T-cell (primary cell): ENCODE results near the gene ARHGAP45. TPM values are rescaled to one million over a fixed set of nuclear protein-coding genes. Genes with fewer than 3 reads are reported as not detected.

Source experiments
- ATAC-seq, 4 experiments: fragments of 200-7000 bp in 3 of 4; fragments of 150-1000 bp in 1 of 4; cut with Tn5 transposase; replicated peaks in 1 of 4; 1 replicate in 3 of 4; 2 replicates in 1 of 4; pipeline ENCODE4 v1.10.0; 2021; ENCODE audit warnings: moderate library complexity in 3 of 4, mild to moderate bottlenecking in 2 of 4, moderate number of reproducible peaks in 1 of 4
- CTCF ChIA-PET, 2 donors: fragments of 300-600 bp; sonication (Branson Sonifier 250); formaldehyde crosslinking; loops; one replicate each; lab custom pipeline; 2022; ENCODE audit warnings: antibody characterized with exemption in 2 of 2; lab: Charles Lee
- POLR2A ChIA-PET, 2 donors: fragments of 300-600 bp; sonication (Branson Sonifier 250); formaldehyde crosslinking; loops; one replicate each; lab custom pipeline; 2022; ENCODE audit warnings: antibody characterized with exemption in 2 of 2; lab: Charles Lee
- DNase-seq, 35 experiments: peaks; one replicate each; pipeline versions ENCODE4 v3.0.0 to v3.0.0-alpha.2; 2013 to 2023
- H3K27ac ChIP-seq: one replicate; pipeline ENCODE4 v1.5.1; 2013; ENCODE audit warnings: low read length
- H3K27me3 ChIP-seq, 2 experiments: replicated peaks in 1 of 2; 1 replicate in 1 of 2; 2 replicates in 1 of 2; pipeline versions ENCODE4 v1.6.1 to v1.7.0; 2013; ENCODE audit warnings: low read length in 1 of 2, mixed read lengths in 1 of 2; ENCODE audit not compliant: control insufficient read depth in 2 of 2, insufficient read depth in 2 of 2; ENCODE audit errors: extremely low read depth in 1 of 2
- H3K36me3 ChIP-seq, 2 donors: 1 replicate in 1 of 2; 2 replicates in 1 of 2; pipeline versions ENCODE4 v1.6.1 to v1.7.0; 2013; ENCODE audit warnings: low read length in 1 of 2; ENCODE audit not compliant: control insufficient read depth in 2 of 2, insufficient read depth in 1 of 2; ENCODE audit errors: extremely low read depth in 1 of 2
- H3K4me1 ChIP-seq, 2 experiments: 1 replicate in 1 of 2; 2 replicates in 1 of 2; pipeline versions ENCODE4 v1.6.1 to v1.7.0; 2013; ENCODE audit warnings: low read length in 2 of 2, mixed read lengths in 1 of 2; ENCODE audit not compliant: insufficient read depth in 2 of 2, control insufficient read depth in 1 of 2; ENCODE audit errors: extremely low read depth in 1 of 2
- H3K4me3 ChIP-seq, 2 donors: 1 replicate in 1 of 2; 2 replicates in 1 of 2; pipeline versions ENCODE4 v1.5.1 to v1.7.0; 2013; ENCODE audit warnings: mild to moderate bottlenecking in 2 of 2, low read length in 1 of 2, moderate library complexity in 1 of 2; ENCODE audit not compliant: control insufficient read depth in 1 of 2; ENCODE audit errors: extremely low read depth in 1 of 2
- H3K9me3 ChIP-seq: 2 replicates; pipeline ENCODE4 v1.7.0; 2013
- H3K27ac Mint-ChIP-seq, 2 donors: one replicate each; pipeline ENCODE4 v1.8.0; 2020 to 2021; ENCODE audit warnings: mild to moderate bottlenecking in 2 of 2, mixed read lengths in 2 of 2
- H3K27me3 Mint-ChIP-seq, 2 donors: one replicate each; pipeline ENCODE4 v1.8.0; 2021 to 2022; ENCODE audit warnings: mixed read lengths in 2 of 2
- H3K36me3 Mint-ChIP-seq: one replicate; pipeline ENCODE4 v1.8.0; 2021; ENCODE audit warnings: mixed read lengths
- H3K4me1 Mint-ChIP-seq, 3 donors: one replicate each; pipeline ENCODE4 v1.8.0; 2020 to 2022; ENCODE audit warnings: mixed read lengths in 3 of 3, mild to moderate bottlenecking in 1 of 3
- H3K4me3 Mint-ChIP-seq, 3 donors: one replicate each; pipeline ENCODE4 v1.8.0; 2020 to 2022; ENCODE audit warnings: mild to moderate bottlenecking in 3 of 3, mixed read lengths in 3 of 3, moderate library complexity in 3 of 3
- H3K9me3 Mint-ChIP-seq, 3 donors: one replicate each; pipeline ENCODE4 v1.8.0; 2020 to 2022; ENCODE audit warnings: mixed read lengths in 3 of 3
- WGBS: methylation state at CpG from one replicate; pipeline ENCODE4 v1.1.5; 2013; ENCODE audit warnings: missing lambda C conversion rate; ENCODE audit not compliant: insufficient coverage; 5-methylcytosine and 5-hydroxymethylcytosine counted together
- total RNA-seq, 35 experiments: library from RNA in 6 of 35; stranded (reverse) in 6 of 35; fragments of 120-200 nt in 1 of 35; gene quantifications; one replicate each; pipeline versions ENCODE4 v1.2.1 to v1.2.4 and lab custom pipeline; 2013 to 2026

The ARHGAP45 gene
- total RNA-seq, 5 donors from 2014 or later (not counting 1 experiment from before 2014, with no cell fraction given): 729 to 1,130 (median 1,073) TPM

DNA sequence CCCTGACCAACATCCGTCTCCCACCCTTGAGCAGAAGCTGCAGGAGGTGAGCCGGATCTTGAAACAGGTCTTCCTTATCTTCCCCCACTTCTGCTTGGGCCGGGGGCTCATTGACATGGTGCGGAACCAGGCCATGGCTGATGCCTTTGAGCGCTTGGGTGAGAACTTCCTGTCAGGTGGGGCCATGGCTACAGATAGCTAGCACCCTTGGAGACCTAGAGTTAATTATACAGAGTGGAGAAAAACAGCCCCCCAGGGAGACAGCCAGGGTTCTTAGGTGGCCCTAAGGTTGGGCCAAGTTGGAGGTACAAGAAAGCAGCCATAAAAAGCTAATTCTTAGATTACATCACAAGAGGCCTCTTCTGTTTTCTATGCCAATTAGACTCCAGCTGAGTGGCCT, 8.9 kb upstream of the ARHGAP45 start:
- WGBS: no CpG with 5 or more reads among the region's 5 CpGs
- no peak overlapping the region for H3K4me3 ChIP-seq
- Mint-ChIP-seq H3K4me1 (peaks cover 19 to 25% (median 25%) of the 10 kb centered on the region in 3 donors), H3K27ac (peak overlapping the region; percentile 73 to 95), H3K4me3 (peak overlapping the region in 1 of 3 donors; percentile 40), H3K9me3 (no peaks in the 10 kb centered on the region), H3K36me3 (peaks cover 29% of the 10 kb centered on the region), H3K27me3 (no peaks in the 10 kb centered on the region)
- H3K27me3 ChIP-seq: no peaks in the 10 kb centered on the region
- no peaks in the 10 kb centered on the region for H3K9me3 ChIP-seq
- POLR2A ChIA-PET: interaction anchor here in 1 of 2 donors (0.6 kb wide), 1 partner anchor 810 kb away, joined by 3 read pairs; no protein-coding TSS in a partner anchor
- H3K4me1 ChIP-seq: peaks cover 0 to 25% of the 10 kb centered on the region in 2 experiments
- CTCF ChIA-PET: interaction anchor here in 1 of 2 donors (0.6 kb wide), 1 partner anchor 1683 kb away, joined by 3 read pairs; no protein-coding TSS in a partner anchor
- DNase-seq (peak in 1 of 35 experiments; percentile 39), ATAC-seq (peak in 3 of 4 experiments; percentile 34 to 48 (median 42))
- H3K36me3 ChIP-seq: peaks cover 20 to 27% of the 10 kb centered on the region in 2 donors
- H3K27ac ChIP-seq: peak overlapping the region; percentile 41

DNA sequence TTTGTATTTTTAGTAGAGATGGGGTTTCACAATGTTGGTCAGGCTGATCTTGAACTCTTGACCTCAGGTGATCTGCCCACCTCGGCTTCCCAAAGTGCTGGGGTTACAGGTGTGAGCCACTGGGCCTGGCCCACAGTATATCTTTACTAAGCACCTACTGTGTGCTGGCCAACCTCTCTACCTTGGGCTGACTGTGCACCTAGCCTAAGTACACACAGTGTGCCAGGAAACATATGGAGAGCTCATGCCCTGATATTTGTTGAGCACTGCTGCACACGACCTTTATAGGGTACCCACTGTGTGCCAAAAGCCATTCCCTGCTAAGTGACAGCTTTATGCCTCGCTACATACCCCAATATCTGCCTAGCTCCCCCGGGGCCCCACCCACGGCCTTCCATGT, 6.3 kb upstream of the ARHGAP45 start:
- 85% methylated on average over 4 of the region's 5 CpGs for WGBS
- H3K4me1 Mint-ChIP-seq: peaks cover 32 to 42% (median 40%) of the 10 kb centered on the region in 3 donors
- Histone ChIP-seq H3K36me3 (peaks cover 11 to 14% of the 10 kb centered on the region in 2 donors), H3K27me3 (no peaks in the 10 kb centered on the region), H3K9me3 (no peaks in the 10 kb centered on the region), H3K4me1 (peaks cover 4 to 51% of the 10 kb centered on the region in 2 experiments), H3K27ac (no peak overlapping the region), H3K4me3 (no peak overlapping the region)
- no peaks in the 10 kb centered on the region for H3K27me3 Mint-ChIP-seq
- H3K36me3 Mint-ChIP-seq: peaks cover 22% of the 10 kb centered on the region
- DNase-seq (no peak), ATAC-seq (no peak)
- ChIA-PET CTCF (no interaction called here), POLR2A (interaction anchor here (0.6 kb wide), 2 partner anchors 24 to 182 kb away, joined by 3 to 4 read pairs; no protein-coding TSS in a partner anchor)
- no peak overlapping the region for H3K4me3 Mint-ChIP-seq
- H3K27ac Mint-ChIP-seq: no peak overlapping the region
- no peaks in the 10 kb centered on the region for H3K9me3 Mint-ChIP-seq

- Histone ChIP-seq H3K4me1 (peaks cover 13 to 59% of the 10 kb centered on the region in 2 experiments), H3K9me3 (no peaks in the 10 kb centered on the region), H3K36me3 (peaks cover 3 to 7% of the 10 kb centered on the region in 2 donors), H3K4me3 (no peak overlapping the region), H3K27ac (no peak overlapping the region), H3K27me3 (no peaks in the 10 kb centered on the region)
- ATAC-seq: no peak
- Mint-ChIP-seq H3K36me3 (peaks cover 12% of the 10 kb centered on the region), H3K27ac (no peak overlapping the region), H3K4me1 (peaks cover 37 to 43% (median 39%) of the 10 kb centered on the region in 3 donors), H3K9me3 (no peaks in the 10 kb centered on the region), H3K27me3 (no peaks in the 10 kb centered on the region), H3K4me3 (no peak overlapping the region)
- over 99% methylated on average over 18 of the region's 20 CpGs for WGBS
- no peak for DNase-seq
- CTCF ChIA-PET: no interaction called here
- POLR2A ChIA-PET: interaction anchor here in 1 of 2 donors (0.7 kb wide), 1 partner anchor 29 kb away, joined by 9 read pairs; no protein-coding TSS in a partner anchor
These were observed 5.0 kb upstream of the ARHGAP45 start for GRCh38 chr19:1061987-1062386.

- peaks cover 7% of the 10 kb centered on the region for H3K36me3 Mint-ChIP-seq
- ChIA-PET POLR2A (no interaction called here), CTCF (no interaction called here)
- H3K9me3 Mint-ChIP-seq: no peaks in the 10 kb centered on the region
- peaks cover 31 to 37% (median 34%) of the 10 kb centered on the region in 3 donors for H3K4me1 Mint-ChIP-seq
- H3K27me3 ChIP-seq: no peaks in the 10 kb centered on the region
- peaks cover 3 to 7% of the 10 kb centered on the region in 2 donors for H3K36me3 ChIP-seq
- peaks cover 13 to 54% of the 10 kb centered on the region in 2 experiments for H3K4me1 ChIP-seq
- DNase-seq: peak in 1 of 35 experiments; percentile 40
- H3K4me3 Mint-ChIP-seq: no peak overlapping the region
- 93% methylated on average over 15 of the region's 17 CpGs for WGBS
- H3K4me3 ChIP-seq: no peak overlapping the region
- no peaks in the 10 kb centered on the region for H3K27me3 Mint-ChIP-seq
- ATAC-seq: no peak
- no peak overlapping the region for H3K27ac Mint-ChIP-seq
- no peak overlapping the region for H3K27ac ChIP-seq
- no peaks in the 10 kb centered on the region for H3K9me3 ChIP-seq
These were observed 4.5 kb upstream of the ARHGAP45 start for GRCh38 chr19:1062387-1063029.

DNA sequence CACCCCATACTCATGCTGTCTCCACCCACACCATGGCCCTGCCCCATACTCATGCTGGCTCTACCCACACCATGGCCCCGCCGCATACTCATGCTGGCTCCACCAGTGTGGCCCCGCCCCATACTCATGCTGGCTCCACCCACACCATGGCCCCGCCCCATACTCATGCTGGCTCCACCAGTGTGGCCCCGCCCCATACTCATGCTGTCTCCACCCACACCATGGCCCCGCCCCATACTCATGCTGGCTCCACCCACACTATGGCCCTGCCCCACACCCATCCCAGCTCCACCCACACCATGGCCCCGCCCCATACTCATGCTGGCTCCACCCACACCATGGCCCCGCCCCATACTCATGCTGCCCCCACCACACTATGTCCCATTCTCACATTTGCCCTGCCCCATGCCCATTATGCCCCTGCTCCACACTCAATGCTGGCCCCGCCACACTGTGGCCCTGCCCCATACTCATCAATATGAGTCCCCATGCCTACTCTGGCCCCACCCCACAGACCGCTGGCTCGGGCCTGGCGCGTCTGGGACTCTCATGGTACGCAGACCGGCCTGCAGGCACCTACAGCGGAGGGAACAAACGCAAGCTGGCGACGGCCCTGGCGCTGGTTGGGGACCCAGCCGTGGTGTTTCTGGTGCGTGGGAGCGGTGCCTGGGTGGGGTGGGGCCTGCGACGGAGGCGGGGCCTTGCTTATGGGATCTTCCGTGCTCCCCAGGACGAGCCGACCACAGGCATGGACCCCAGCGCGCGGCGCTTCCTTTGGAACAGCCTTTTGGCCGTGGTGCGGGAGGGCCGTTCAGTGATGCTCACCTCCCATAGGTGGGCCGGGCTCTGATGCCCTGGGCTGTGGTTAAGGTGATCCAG, 3.7 kb upstream of the ARHGAP45 start:
- Histone ChIP-seq H3K36me3 (peaks cover 3 to 8% of the 10 kb centered on the region in 2 donors), H3K9me3 (no peaks in the 10 kb centered on the region), H3K27ac (no peak overlapping the region), H3K27me3 (no peaks in the 10 kb centered on the region), H3K4me3 (no peak overlapping the region), H3K4me1 (peaks cover 13 to 48% of the 10 kb centered on the region in 2 experiments)
- ATAC-seq: no peak
- Mint-ChIP-seq H3K27ac (peak overlapping the region in 1 of 2 donors; percentile 16), H3K36me3 (peaks cover 3% of the 10 kb centered on the region), H3K4me1 (peaks cover 24 to 30% (median 26%) of the 10 kb centered on the region in 3 donors), H3K4me3 (peak overlapping the region in 1 of 3 donors; percentile 16), H3K27me3 (no peaks in the 10 kb centered on the region), H3K9me3 (no peaks in the 10 kb centered on the region)
- ChIA-PET POLR2A (no interaction called here), CTCF (no interaction called here)
- 95% methylated on average over 23 of the region's 37 CpGs for WGBS
- DNase-seq: peak in 32 of 35 experiments; percentile 47 to 80 (median 71)
